ENCODE results near the gene QRICH1.
A peak's percentile ranks its signal among the peaks of the same experiment; 100 is the strongest.

Gene QRICH1

DNA sequence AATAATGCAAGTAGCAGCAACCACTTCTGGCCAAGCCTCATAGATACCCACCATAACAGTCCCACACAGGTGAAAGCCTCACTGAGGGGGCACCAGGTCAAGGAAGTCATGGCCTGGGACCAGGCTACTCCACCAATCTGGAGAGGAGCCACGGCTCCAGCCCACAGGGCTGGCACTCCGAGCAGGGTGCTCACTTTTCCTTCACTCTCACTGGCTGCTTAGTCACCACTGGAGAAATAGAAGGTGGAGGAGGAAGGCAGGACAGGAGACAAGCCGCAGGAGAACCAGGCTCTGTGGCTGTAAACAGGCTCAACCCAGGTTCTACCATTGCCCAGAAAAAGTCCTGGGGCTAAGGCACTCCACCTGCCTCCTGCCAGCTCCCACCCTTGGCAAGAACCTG lies 25.6 kb upstream of the QRICH1 start:
- DNase-seq (ENCODE audit: low read depth) = no peak

DNA sequence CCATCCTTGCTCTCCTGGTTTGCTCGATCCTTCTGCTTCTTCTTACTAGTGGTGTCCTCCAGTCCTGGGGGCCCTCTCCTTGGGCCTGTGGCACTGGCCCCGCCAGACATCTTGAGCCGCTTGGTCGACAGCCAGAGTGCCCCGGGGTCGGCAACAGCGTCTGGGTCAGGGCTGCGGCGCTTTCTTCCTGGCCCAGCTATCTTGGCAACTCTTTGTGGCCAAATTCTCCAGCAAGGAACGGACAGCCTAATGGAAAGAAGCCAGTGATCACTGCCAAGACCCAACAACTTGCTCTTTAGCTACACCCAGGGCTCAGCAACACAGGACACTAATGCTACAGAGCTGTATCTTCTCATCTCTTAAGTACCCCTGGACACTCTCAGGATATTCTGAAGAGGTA lies 25.2 kb upstream of the QRICH1 start:
- DNase-seq (ENCODE audit: low read depth) = no peak

DNA sequence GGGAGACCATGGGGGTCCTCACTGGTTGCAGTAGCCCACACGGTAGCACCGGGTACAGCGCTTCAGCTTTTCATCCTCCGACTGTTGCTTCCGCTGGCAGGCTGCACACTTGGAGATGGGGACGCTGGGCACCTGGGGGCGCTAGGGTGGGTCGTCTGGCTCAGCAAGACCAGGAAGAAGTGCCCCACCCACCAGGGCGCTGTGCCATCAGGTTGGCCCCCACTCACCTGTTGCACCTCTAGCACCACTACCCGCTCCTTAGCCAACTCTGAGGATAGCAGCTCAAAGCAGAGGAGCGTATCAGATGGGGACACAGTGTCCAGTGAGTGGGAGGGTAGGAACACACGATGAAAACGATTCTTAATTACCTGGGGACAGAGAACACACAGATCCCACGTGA lies 18.4 kb upstream of the QRICH1 start:
- no peak for DNase-seq (ENCODE audit: low read depth)

DNA sequence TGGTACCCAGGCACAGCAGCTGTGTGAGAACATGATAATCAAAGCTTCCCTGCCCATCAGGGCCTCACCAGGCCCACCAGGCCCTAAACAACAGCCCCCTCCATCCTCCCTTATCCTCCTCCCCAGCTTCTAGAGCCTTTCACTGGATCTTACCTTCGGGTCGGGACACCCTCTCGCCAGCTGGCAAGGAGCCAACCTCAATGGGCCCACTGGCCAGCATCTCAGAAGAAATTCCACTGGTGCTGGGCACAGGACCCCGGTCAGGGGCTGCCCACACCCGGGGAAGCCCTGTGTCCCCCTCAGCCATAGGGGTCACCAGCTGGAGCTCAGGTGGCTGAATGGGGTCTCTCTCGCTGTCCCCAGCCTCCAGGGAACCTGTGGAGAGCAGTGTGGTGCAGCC lies 17.5 kb upstream of the QRICH1 start:
- no peak for DNase-seq (ENCODE audit: low read depth)

DNA sequence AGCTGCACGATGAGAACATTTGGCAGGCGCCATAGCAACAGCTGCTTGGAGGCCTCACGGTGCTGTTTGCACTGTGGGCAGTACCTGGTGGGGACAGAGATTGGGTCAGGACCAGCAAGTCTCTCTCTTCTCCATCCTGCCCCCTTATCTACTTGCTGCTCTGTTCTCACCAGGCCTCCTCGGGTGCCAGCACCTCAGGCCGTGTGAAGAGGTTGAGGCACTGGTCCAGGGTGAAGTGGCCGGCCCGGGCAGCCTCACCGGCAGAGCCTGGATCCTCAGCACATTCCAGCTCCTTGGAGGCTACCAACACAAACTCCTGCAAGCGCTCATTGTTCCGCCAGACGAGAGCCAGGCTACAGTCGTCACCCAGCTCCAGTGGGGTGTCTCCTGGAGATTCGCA lies 16.9 kb upstream of the QRICH1 start:
- DNase-seq (ENCODE audit: low read depth) = no peak

DNA sequence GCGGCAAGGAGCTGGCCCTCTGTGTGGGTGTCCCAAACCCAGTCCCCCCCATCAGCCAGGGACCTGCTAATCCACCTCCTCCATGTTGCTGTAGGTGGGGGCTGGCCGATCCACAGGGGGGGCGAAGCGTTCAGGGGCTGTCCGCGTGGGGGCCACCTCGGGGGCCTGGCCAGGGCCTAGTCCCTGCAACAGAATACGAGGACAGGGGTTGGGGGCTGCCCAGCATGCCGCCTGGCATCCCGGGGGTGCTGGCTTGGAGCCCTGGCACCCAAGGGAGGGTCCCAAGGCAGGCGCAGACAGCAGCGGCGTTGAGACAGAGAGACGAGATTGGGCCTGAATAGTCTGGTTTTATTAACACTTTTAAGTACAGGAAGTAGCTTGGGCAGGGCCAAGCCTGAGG lies 14.5 kb upstream of the QRICH1 start:
- no peak for DNase-seq (ENCODE audit: low read depth)

DNA sequence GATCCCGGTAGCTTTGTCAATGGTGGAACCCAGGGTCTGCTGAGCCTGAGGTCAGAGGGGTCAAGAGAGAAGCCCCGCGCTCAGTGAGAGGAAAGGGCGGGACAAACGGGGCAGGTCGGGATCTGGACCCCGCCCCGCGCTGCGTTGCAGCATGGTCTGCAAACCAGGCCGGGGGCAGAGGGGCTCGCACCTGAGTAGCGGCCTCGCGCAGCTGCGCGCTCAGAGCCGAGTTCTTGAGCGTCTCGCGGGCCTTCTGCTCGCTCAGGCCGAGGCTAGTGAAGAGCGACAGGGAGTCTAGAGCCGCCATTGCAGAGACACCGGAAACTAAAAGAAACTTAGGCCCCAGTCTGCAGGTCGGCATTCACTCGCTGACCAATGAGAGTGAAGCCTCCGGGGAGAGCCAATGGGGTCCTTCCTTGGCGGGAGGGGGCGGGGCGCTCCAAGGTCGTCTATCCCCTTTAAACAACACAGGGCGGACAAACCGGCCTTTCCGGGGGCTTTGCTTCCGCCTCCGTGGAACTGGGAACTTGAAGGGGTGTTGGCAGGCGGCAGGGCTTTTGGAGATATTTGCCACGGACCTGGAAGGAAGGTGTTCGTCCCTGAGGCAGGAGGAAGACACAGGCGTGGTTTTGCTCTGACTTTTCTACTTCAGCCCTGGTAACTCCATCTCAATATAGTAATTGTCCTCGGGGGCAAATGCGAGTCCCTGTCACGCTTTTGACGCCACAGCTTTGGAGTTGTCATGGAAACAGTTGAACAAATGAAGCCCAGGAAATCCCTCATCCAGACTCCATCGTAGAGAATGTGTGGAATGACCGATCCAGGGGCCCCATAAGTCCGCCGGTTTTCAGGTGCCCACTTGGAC lies 10.8 kb upstream of the QRICH1 start, which contains the start of gene QARS1:
Gene QARS1 (minus strand): TSS at position 331 of the 865 bp plus-strand sequence. CDS start 24 bp downstream, at position 307.
- DNase-seq (ENCODE audit: low read depth) = peak; percentile 82

DNA sequence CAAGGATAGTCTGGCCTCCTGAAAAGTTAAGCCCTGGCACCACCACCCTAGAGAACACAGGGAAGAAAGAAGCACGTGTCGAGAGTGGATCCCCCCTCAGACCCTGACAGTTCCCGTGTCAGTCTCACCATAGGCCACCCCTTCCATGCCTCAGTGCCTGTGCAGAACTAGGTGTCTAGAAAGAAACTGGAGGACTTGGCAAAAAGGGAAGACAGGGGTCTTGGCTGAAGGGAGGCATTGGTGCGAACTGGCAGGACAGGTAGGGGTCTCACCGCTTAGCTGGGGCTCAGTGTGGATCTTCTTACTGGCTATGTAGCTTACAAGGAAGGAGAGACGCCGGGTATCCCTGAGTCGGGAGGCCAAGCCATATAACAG lies 10.2 kb upstream of the QRICH1 start:
- DNase-seq (ENCODE audit: low read depth) = no peak

DNA sequence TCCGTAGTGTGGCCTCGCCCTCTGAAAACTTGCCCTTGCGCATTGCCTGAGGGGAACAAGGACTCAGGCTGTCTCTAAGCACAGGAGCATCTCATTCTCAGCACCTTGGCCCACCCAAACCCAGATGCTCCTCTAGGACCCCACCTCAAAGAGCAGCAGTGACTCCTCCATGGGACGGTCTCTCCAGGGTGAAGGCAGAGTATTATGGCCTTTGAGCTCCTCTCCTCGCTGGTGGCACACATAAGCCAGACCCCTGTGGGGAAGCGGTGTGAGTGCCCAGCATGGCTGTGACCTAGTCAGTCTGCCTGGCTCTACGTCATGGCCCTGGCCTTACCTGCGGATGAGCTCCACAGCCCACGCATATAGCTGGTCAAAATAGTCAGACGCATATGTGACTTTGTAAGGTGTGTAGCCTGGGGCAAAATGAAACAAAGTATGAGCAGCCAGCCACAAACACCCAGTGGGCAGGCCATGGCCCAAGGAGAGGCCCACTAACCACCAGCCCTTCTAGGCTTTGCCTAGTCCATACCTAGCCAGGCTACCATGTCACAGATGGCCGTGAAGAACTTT lies 6.3 kb upstream of the QRICH1 start:
- no peak for DNase-seq (ENCODE audit: low read depth)

DNA sequence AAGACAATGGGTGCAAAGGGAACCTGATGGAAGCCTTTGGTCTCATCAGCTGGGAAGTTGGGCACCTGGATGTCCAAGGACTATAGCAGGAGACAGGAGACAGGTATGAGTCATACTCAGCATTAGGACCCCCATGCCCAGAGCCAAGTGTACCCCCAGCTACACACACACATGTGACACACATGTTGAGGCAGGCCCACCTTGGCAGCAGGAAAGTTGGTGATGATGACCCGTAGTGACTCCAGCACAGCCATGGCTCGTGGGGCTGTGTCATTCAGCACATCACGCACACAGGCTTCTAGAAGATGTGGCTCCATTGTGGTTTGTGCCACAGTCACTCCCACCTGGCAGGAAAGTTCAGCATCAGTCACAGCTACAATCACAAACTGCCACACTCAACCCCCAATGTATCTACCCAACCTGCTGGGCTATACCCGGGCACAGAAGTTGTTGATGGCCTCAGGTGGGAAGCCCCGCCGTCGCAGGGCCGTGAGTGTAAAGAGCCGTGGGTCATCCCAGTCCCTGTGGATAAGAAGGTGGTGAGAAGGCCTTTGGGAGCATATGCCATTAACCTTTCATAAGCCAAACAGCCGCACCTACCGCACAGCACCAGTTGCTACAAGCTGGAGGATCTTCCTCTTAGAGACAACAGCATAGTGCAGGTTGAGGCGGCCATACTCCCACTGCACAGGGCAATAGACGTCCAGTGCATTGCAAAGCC lies 5.2 kb upstream of the QRICH1 start:
- DNase-seq (ENCODE audit: low read depth) = no peak

DNA sequence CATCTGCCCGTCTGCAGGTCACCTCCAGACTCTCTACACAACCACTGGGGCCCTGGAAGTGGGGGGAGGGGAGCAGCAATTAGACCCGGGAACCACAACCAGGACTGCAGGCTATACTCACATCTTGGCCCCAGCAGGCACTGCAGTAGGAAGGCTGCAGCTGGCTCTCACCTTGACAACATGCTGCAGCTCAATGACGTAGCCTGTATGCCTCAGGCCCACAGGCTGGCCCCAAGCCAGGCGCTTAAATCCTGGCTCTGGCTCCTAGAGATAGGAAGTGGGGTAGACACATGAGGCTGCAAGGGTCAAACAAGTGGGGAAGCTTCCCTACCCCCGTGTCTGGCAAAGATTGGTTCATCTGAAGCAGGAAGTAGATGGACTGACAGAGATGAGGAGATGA lies 4.6 kb upstream of the QRICH1 start:
- DNase-seq (ENCODE audit: low read depth) = no peak

DNA sequence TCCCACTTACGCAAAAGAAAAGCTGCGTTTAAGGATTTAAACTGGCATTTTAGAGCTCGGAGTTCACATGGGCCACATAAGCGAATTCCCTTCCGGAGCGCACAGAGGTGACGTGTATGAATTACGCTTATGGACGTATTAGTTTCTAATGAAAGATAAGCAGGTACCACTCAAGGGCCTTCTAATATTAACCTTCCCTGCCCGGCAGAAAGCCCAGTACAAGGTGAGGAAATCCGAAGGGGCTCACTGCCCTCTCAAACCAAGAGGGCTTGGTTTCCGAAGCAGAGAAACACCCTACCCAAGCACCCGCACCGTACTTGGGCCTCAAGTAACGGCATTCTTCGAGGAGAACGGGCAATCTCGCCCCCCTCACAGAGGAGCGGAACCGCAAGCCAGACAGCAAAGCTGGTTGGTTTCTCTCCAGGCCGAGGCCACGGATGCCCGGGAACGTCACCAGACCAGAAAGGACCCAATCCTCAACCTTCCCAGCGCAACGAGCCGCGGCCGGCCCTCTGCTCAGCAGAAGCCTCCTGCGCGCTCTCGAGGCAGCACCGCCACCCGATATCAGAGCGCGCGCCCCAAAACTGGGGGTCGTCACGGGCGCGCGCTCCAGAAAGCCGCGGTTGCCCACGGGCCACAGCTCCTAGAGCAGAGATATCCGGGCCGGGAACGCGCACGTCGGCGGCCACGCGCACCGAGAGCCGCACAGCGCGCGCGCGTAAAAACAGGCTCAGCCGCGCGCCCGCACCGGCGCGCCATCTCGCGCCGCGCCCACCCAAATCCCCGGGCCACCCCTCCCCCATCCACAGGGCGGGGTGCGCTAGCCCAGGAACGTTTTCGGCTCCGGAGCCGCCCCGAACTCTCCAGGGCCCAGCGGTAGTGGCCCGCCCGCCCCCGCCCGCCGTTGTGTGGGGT lies 676 bp downstream of the QRICH1 start:
- peak; percentile 71 for DNase-seq (ENCODE audit: low read depth)

DNA sequence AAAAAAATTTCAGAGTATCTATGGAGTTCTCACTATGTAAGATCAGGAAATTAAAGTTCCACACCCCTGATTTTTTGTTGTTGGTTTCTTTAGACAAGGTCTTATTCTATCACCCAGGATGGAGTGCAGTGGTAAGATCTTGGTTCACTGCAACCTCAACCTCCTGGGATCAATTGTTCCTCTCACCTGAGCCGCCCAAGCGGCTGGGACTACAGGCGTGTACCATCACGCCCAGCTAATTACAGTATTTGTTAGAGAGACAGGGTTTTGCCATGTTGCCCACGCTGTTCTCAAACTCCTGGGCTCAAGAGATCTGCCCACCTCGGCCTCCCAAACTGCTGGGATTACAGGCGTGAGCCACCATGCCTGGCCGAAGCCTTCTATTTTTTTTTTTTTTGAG lies 12.4 kb downstream of the QRICH1 start:
- DNase-seq (ENCODE audit: low read depth) = no peak

DNA sequence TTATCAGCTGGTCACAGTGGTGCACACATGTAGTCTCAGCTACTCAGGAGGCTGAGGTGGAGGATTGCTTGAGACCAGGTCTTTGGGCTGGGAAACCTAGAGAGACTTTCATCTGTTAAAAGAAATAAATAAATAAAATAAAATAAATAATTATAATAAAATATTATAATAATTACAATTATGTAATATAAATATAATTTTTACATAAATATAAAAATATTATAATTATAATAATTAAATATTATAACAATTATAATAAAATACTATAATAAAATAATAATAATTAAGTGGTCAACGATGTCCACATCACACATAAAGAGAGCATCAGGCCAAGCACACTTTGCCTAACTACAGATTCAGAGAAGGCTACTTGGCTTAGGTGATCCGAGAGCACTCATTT lies 14.6 kb downstream of the QRICH1 start:
- no peak for DNase-seq (ENCODE audit: low read depth)

DNA sequence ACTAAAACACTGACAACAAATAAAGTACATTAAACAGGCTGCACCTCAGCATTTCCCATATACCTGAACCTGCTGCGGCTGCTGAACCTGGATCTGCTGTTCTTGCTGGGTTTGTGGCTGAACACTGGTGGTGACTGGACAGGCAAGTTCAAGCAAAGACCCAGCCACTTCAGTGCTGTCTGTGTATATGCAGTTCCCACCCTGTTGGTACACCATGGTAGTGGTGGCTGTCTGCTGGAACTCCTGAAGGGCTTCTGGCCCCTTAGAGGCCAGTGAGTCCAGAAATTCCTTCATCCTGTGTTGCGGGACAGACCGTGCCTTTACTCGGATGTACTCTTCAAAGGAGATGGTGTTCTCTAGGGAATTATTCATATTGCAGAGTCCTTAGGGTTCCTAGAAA lies 17.2 kb downstream of the QRICH1 start:
- no peak for DNase-seq (ENCODE audit: low read depth)

DNA sequence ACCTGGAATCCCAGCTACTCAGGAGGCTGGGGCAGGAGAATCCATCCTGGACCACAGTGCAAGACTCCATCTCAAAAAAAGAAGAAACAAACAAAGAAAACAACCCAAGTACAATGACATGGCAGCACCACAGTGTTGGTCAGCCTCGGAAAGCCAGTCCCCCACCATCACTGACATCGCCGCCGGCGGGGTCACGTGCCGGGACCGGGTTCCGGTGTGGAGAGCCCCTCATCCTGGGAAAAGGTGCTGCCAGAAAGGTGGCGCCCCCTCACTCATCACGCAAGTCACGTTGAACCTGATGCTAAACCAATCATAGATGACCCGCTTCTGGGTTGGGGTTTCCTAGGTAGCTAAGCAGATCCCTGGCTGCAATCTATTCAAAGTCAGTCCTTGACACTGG lies 17.8 kb downstream of the QRICH1 start:
- no peak for DNase-seq (ENCODE audit: low read depth)

DNA sequence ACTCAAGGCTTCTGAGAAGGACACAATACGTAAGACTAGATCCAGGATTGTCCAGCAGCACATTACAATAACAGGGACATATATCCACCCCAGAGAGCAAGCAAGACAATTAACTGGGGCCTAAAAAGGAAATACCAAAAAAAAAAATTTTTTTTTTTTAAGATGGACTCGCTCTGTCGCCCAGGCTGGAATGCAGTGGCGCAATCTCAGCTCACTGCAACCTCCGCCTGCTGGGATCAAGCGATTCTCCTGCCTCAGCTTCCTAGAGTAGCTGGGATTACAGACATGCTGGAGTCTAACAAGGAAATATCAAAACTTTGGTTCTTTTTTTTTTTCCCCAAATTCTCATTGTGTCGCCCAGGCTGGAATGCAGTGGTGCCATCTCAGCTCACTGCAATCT lies 35.9 kb downstream of the QRICH1 start:
- no peak for DNase-seq (ENCODE audit: low read depth)

DNA sequence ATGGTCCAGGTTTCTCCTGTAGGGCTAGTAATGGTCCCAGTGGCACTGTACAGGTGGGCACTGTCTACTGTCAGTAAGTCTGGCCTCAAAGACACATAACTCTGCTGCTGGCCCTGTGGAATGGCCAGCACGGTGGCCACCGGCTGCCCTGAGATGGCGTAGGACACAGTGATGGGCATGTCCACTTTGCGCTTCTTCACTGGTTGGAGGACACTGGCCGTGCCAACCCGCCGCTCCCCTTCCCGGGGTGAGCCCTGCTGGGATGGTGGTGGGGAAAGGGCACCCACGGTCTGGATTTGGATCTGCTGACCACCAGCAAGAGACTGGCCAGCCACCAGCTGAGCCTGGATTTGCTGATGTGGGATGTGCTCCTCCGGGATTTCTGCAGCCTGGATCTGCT lies 36.6 kb downstream of the QRICH1 start:
- no peak for DNase-seq (ENCODE audit: low read depth)

DNA sequence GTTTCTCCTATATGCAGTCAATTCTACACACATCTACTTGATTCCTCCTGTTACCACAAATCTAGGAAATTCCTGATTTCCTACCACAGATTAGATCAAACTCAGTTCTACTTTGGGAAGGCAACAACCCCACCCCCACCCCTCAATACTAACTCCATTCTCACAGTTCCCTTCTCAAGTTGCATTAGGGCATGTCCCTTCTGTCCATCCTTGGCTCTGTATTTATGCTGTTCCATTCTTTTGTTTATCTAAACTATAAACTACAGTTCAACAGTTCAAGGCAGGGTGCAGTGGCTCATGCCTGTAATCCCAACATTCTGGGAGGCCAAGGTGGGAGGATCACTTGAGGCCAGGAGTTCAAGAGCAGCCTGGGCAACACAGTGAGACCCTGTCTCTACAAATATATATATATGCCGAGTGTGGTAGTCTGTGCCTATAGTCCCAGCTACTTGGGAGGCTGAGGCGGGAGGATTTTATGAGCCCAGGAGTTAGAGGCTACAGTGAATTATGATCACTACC lies 39.5 kb downstream of the QRICH1 start:
- no peak for DNase-seq (ENCODE audit: low read depth)

DNA sequence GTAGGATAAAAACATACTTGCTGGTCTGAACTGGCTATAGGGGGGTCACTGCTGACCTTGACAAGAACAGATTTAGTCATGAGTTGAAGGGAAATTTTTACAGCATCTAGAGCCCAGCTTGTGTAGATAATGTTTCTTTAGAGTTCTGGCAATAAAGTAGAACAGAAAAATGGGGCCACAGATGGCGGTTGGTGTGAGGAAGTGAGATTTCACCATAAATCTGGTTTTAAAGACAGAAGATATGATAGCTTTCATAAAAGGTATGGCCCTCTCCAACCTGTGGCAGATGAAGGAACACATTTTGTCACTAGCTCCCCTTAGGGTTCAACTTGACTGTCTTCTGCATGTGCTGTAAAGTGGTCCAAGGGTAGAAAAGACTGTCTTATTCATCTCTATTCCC lies 40.3 kb downstream of the QRICH1 start:
- no peak for DNase-seq (ENCODE audit: low read depth)

DNA sequence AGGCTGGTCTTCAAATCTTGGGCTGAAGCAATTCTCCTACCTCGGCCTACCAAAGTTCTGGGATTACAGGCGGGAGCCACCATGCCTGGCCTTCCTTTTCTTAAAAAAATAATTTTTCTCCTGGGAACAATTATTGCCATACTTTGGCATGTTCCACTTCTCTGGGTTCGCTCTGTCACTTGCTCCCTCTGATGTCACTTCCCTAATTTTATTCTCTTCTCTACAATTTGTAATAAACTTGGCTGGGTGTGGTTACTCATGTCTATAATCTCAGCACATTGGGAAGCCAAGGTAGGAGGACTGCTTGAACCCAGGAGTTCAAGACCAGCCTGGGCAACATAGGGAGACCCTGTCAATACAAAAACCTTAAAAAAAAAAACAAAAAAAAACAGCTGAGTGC lies 58.6 kb downstream of the QRICH1 start:
- DNase-seq (ENCODE audit: low read depth) = no peak

DNA sequence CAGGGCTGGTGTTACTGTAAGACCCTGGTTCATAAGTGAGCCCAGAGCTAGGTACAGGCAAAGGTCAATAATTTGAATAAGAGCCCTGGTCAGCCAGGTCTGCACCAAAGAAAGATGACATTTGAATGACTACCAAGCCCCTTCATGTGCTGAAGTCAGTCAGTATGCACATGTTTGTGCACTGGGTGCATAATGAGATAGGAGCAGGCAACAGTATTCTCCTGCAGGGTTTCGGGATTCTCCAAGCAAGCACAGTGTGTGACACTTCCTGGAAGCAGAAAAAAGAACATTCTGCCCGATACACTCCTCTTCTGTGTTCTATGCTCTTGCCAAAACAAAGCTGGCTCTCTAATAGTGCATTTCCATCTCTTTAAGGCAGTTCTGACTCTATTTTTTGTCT lies 59.2 kb downstream of the QRICH1 start:
- no peak for DNase-seq (ENCODE audit: low read depth)
